HPDE6-E6E7 (cell line): Measurements from ENCODE around the gene STEEP1.
"Not testable (repeated sequence)": the region's sequence is repeated elsewhere in the genome, so short reads cannot be mapped to it uniquely, and the experiment has no call there.

ENCODE experiments used
- DNase-seq: peaks from one replicate; pipeline ENCODE4 v3.0.0; 2011; ENCODE audit warnings: missing footprints; ENCODE audit errors: extremely low spot score

The STEEP1 gene

GRCh38 chrX:119529345-119530276, 35.6 kb downstream of the STEEP1 start:
- DNase-seq = no peak

- DNase-seq = no peak
These were observed 41.5 kb downstream of the STEEP1 start for GRCh38 chrX:119523664-119524184.

DNA sequence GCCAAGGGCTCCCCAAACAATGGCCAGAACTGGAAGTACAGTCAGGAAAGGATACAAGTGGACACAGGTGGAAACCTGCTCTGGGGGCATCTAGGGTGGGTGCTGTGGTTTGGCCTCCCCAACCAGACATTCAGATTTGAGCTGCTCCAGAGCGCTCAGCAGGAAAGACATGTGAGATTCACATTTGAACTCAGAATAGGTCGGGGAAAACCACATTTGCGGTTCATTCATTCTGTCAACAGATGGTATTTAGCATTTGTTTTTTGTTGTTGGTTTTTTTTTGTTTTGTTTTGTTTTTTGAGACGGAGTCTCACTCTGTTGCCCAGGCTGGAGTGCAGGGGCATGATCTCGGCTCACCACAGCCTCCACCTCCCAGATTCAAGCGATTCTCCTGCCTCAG, 44.0 kb downstream of the STEEP1 start:
- DNase-seq = no peak

DNA sequence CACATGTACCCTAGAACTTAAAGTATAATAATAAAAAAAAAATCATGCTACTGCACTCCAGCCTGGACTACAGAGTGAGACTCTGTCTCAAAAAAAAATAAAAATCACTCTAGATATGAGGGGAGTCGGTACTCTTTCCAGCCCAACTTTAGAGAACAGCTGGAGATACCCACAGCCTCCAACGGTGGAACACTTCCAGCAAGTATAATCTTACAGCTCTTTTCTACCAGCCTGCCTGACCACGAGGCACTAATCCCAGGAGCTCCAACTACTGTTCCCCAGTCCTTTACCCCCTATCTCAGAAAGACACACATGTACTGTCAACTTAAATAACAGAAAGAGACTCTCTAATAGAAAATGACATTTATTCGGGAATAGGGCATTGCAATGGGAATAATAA, 46.8 kb downstream of the STEEP1 start:
- no peak for DNase-seq

DNA sequence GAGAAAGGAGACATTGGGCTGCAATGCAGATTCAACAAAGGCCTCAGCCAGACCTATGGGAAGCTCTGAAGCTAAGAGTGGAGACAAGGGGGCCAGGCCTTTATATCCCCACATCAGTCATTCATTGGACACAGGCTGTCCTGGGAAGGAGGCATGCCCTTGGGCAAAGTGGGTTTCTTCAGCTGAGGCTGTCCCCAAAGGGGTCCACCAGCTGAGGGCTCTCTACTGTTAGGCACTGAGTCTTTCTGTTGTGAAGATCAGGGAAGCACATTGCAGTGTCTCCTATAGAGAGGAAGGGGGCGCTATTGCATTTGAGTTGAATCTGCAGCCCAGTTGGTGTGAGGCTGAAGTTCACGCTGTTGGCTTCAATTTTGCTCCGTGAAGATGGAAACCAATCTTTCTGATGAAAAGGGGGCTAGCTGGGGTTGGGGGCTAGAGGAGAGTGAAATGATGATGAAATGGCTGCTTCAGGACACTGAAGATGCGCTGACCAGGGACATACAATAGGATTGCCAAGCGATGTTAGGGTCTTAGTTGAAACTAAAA, 49.0 kb downstream of the STEEP1 start:
- DNase-seq = no peak

GRCh38 chrX:119512146-119512800, 52.9 kb downstream of the STEEP1 start:
- no peak for DNase-seq

- DNase-seq = no peak
These were observed 58.0 kb downstream of the STEEP1 start for GRCh38 chrX:119507206-119507605.

DNA sequence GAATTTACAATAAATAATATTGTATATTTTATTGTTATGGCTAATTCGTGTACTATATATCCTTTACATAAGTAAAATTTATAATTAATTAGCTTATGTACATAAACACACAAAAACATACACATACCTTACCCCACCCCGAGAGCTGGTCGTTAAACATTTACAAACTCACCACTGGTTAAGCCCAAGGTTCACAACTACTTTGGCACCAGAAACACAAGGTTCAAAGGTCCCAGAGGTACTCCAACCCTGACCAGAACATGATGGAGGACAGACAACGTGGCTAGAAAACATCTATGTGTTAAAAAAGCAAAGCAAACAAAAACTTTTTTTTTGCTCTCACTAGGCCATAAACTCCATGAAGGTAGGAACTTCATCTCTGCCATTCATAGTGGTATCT, 59.3 kb downstream of the STEEP1 start:
- no peak for DNase-seq

- not testable (repeated sequence) for DNase-seq
These were observed 60.1 kb downstream of the STEEP1 start for GRCh38 chrX:119505145-119505544.

GRCh38 chrX:119503484-119503861, 61.7 kb downstream of the STEEP1 start:
- no peak for DNase-seq

DNA sequence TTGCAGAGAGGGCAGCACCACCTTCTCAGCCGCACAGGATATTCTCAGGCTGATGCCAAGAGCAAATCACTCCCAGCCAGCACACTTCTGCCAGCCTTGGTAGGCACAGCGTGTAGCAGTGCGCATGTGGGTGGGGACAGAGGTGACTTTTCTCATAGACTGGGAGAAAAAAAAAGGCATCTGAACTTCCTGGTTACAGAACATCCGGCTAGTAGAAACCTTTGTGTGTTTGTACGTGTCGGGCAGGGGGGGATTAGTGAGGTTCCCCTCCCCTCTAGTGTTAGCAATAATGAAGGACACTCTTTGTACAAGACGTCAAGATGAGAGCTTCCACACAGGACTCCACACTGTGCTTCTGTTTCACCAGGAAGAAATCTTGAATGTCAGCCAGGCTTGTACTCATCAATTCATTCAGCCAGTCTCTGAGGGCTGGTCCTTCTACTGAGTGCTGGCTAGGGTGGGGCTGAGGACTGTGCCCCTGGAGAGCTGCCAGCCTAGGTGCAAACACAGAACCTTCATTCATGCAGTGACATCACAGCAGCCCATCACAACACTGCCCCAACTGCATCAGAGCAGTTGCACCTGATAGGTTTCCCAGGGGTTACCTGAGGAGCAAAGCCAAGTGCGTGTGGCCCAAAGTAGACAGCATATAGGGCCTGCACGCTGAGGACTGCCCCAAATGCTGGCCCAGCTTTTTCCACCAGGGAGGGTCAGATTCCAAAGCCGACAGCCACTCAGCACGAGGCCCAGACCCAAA, 62.3 kb downstream of the STEEP1 start:
- no peak for DNase-seq

GRCh38 chrX:119501511-119502148, 63.6 kb downstream of the STEEP1 start:
- DNase-seq = no peak

- DNase-seq = no peak
These were observed 65.0 kb downstream of the STEEP1 start for GRCh38 chrX:119500061-119500800.

DNA sequence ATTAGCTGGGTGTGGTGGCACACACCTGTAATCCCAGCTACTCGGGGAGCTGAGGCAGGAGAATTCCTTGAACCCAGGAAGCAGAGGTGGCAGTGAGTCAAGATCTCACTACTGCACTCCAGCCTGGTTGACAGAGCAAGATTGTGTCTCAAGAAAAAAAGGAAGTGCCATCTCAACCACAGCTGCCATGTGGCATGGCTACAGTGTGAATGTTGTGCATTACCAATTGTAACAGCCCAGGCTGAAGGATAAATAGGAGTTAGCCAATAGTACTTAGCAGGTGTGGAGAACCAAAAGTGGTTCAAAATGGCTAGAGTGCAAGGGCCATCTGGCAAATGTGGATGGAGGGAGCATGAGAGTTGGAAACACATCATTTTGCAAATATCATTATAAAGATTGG, 68.0 kb downstream of the STEEP1 start:
- DNase-seq = no peak

DNA sequence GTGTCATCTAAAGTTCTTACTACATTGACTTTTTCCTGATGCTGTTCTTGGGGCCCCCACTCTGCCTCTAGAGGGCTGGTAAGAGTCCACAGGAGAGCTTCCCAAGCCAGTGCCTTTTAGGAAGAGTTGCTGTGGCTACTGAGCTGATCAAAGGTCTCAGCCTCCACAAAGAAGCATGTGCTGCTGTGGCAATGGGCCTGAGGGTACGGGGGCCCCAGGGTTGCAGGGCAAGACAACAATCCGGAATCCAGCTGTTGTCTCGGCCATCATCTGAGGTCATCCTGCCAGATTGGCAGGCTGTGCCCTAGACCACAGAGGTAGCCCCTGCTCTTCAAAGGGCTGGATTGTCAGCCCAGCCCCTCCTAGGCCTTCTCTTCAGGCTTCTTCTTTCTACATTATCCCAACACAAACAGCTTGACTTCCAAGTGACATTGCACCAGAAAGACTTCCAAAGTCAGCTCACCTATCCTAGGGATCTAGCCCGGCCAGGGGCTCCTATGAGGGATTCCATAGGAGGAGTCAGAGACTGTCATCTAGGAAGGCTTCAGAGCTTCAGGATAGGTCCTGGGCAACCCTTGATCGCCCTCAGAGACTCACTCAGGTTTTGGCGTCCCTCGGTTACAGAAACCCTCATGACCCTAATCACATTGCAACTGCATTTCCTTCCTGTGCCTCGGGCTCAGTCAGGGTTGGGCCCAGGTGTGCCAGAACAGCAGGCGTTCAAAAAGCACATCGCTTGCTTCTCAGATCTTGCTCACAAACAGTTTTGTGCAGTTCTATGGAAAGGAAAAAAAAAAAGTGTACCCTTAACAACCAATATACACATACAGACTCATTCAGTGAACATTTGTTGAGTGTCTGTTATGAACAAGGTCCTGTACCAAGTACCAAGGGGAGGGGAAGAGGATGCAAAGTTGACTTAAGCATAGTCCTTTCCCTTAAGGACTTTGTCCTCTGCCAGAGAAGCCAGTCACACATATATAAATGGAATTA, 69.2 kb downstream of the STEEP1 start:
- DNase-seq = no peak

DNA sequence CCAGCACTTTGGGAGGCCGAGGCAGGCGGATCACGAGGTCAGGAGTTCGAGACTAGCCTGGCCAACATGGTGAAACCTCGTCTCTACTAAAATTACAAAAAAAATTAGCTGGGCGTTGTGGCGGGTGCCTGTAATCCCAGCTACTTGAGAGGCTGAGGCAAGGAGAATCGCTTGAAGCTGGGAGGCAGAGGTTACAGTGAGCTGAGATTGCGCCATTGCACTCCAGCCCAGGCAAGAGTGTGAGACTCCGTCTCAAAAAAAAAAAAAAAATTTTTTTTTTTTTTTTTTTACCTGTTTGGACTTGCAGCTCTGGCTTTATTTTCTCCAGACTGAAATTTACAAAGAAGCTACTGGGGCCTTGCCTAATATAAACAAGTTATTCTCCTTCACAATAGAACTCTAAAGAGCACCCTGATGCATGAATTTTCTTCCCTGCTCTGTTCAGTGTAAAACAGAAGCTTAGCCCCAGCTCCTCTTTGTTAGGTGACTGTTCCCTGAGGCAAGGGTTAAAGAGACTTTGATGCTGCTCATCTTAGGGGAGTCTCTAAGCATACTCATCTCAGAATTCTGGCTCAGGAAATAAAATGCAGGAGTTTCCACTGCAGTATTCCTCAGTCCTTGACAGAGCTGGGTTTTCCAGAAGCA, 71.2 kb downstream of the STEEP1 start:
- DNase-seq = not testable (repeated sequence)

- no peak for DNase-seq
These were observed 72.7 kb downstream of the STEEP1 start for GRCh38 chrX:119492463-119492862.

DNA sequence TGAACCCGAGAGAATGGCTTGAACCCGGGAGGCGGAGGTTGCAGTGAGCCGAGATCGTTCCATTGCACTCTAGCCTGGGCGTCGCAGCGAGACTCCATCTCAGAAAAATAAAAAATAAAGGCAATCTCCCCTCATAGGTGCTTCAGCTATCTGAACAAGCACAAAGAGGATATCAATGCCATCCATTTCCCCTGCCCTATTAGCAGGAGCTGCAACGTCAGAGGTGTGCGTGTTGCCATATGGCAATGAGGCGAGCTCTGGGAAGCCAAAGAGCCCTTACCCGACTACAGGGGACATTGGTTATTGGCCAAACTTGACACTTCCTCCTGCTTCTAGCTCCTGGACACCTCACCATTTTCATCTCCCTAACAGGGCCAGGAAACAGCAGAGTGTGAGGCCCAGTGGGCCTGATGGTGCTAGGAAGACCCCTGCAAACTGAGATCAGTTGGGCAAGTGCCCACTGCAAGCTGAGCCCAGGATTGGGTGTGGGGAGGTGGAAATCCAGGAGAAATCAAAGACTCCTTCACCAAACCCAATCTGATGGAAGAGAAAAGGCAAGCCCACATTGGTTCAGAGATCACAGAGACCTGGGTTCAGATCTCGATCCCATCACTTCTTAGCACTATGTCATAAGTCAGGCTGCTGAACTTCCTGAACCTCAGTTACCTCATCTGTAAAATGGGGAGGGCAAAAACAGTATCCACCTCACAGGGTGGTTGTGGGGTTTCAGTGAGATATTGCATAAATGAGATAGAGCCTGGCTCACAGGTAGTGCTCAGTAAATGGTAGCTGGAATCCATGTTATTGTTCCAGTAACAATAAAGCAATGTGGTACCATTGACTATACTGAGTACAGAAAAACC, 75.8 kb downstream of the STEEP1 start:
- DNase-seq = no peak
